ENCODE measurements around the gene THRB.

- TF ChIP-seq CTCF (IDR thresholded peaks at IDR 0.05) (no peak), POLR2A (IDR thresholded peaks at IDR 0.05) (no peak), POLR2AphosphoS5 (IDR thresholded peaks at IDR 0.05) (no peak)
These were observed 155.3 kb downstream of the THRB start for GRCh38 chr3:24339266-24339825.
